DOHH2 (cell line): ENCODE measurements around the gene SGMS2.

Source experiments
- EZH2phosphoT487 ChIP-seq: fragments of 200-600 bp; sonication (generic); IDR thresholded peaks from 2 replicates; pipeline ENCODE4 v1.6.1; 2017; ENCODE audit warnings: borderline replicate concordance, mild to moderate bottlenecking, antibody characterized with exemption, low read length, moderate library complexity, mixed read lengths
- TF ChIP-seq, protein P1 (sequence below): fragments of 200-600 bp; sonication (generic); IDR thresholded peaks from one replicate; pipeline ENCODE4 v1.5.1; 2014; ENCODE audit warnings: antibody characterized with exemption, mild to moderate bottlenecking, low read depth, low read length; ENCODE audit not compliant: poor library complexity, severe bottlenecking

DNA sequence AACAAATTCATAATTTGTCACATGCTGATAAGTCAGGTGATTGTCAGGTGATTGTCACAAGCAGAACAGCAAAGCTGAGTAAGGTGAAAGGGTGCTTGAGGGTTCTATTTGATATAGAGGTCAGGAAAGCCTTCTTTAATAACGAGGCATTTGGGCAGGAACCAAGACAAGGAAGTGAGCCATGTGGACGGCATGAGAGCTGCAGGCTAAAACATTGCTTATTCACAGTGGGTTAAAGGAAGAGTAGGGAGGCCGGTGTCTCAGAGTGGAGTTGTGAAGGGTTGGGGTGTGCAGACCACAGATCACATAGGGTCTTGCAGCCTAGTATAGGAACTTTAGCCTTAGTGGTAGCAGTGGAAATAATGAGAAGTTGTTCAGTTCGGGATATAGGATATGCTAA lies 75.3 kb downstream of the SGMS2 start:
- TF ChIP-seq, protein P1, sequence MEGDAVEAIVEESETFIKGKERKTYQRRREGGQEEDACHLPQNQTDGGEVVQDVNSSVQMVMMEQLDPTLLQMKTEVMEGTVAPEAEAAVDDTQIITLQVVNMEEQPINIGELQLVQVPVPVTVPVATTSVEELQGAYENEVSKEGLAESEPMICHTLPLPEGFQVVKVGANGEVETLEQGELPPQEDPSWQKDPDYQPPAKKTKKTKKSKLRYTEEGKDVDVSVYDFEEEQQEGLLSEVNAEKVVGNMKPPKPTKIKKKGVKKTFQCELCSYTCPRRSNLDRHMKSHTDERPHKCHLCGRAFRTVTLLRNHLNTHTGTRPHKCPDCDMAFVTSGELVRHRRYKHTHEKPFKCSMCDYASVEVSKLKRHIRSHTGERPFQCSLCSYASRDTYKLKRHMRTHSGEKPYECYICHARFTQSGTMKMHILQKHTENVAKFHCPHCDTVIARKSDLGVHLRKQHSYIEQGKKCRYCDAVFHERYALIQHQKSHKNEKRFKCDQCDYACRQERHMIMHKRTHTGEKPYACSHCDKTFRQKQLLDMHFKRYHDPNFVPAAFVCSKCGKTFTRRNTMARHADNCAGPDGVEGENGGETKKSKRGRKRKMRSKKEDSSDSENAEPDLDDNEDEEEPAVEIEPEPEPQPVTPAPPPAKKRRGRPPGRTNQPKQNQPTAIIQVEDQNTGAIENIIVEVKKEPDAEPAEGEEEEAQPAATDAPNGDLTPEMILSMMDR = no peak
- TF ChIP-seq EZH2phosphoT487 = no peak
